Adrenal gland (tissue), 5 donors: ENCODE measurements around the gene UGT1A3.

ENCODE experiments used
- POLR2A ChIP-seq, 2 donors: fragments of 450-650 bp; IDR thresholded peaks; one replicate each; pipeline ENCODE4 v1.6.1; 2017; ENCODE audit warnings: antibody characterized with exemption in 2 of 2, mild to moderate bottlenecking in 2 of 2, moderate library complexity in 1 of 2
- TF ChIP-seq, protein P1 (sequence below), 6 experiments: fragments of 450-650 bp in 4 of 6; fragments of 200-600 bp in 2 of 6; sonication (generic) in 1 of 6; IDR thresholded peaks; 1 replicate in 5 of 6; 2 replicates in 1 of 6; pipeline versions ENCODE4 v1.5.1 to v1.8.0; 2016 to 2021; ENCODE audit warnings: antibody characterized with exemption in 6 of 6, mild to moderate bottlenecking in 2 of 6, moderate library complexity in 1 of 6
- donor health status: DM: no; HTN: no; CAD: no.

DNA sequence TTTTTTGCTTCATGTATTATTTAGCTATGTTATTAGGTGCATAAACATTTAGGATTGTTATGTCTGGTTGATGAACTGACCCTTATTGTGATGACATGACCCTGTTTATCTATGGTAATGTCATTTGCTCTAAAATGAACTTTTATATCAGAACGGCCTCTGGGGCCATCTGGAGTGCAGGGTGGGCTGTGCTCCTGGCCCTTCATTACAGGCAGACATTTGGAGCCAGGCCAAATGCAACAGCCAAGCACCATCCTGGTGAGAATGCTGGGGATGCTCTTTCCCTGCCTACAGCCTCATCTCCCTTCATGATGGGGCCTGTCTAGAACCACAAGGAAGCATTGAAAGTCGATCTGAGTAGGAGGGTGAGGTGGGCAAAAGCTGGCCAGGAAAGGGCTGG, 87.5 kb downstream of the UGT1A3 start:
- TF ChIP-seq POLR2A (IDR thresholded peaks at IDR 0.05): no peak
- TF ChIP-seq, protein P1, sequence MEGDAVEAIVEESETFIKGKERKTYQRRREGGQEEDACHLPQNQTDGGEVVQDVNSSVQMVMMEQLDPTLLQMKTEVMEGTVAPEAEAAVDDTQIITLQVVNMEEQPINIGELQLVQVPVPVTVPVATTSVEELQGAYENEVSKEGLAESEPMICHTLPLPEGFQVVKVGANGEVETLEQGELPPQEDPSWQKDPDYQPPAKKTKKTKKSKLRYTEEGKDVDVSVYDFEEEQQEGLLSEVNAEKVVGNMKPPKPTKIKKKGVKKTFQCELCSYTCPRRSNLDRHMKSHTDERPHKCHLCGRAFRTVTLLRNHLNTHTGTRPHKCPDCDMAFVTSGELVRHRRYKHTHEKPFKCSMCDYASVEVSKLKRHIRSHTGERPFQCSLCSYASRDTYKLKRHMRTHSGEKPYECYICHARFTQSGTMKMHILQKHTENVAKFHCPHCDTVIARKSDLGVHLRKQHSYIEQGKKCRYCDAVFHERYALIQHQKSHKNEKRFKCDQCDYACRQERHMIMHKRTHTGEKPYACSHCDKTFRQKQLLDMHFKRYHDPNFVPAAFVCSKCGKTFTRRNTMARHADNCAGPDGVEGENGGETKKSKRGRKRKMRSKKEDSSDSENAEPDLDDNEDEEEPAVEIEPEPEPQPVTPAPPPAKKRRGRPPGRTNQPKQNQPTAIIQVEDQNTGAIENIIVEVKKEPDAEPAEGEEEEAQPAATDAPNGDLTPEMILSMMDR (IDR thresholded peaks at IDR 0.05): no peak
